ENCODE measurements around the gene TCF4. TPM values are rescaled to one million over a fixed set of nuclear protein-coding genes. Genes with fewer than 3 reads are reported as not detected.
A peak's percentile ranks its signal among the peaks of the same experiment; 100 is the strongest.

Gene TCF4
- polyA plus RNA-seq, 4 donors: 66.7 to 96.7 (median 70.7) TPM

- DNase-seq (ENCODE audit: low read depth in 4 of 4, low spot score in 3 of 4): no peak
Measured at GRCh38 chr18:55587418-55588110, 428 bp downstream of the TCF4 start.

- DNase-seq (ENCODE audit: low read depth in 4 of 4, low spot score in 3 of 4): no peak
Measured at GRCh38 chr18:55585920-55586561, 2.0 kb downstream of the TCF4 start.

- DNase-seq (ENCODE audit: low read depth in 4 of 4, low spot score in 3 of 4): no peak
Measured at GRCh38 chr18:55585065-55585919, 2.7 kb downstream of the TCF4 start.

GRCh38 chr18:55584201-55584600 is 3.8 kb downstream of the TCF4 start:
- DNase-seq (ENCODE audit: low read depth in 4 of 4, low spot score in 3 of 4): no peak

- DNase-seq (ENCODE audit: low read depth in 4 of 4, low spot score in 3 of 4): peak in 1 of 4 donors; percentile 69
Measured at GRCh38 chr18:55582325-55582724, 5.7 kb downstream of the TCF4 start.

- DNase-seq (ENCODE audit: low read depth in 4 of 4, low spot score in 3 of 4): no peak
Measured at GRCh38 chr18:55579501-55580270, 8.3 kb downstream of the TCF4 start.

- no peak for DNase-seq (ENCODE audit: low read depth in 4 of 4, low spot score in 3 of 4)
Measured at GRCh38 chr18:55577812-55578539, 10.0 kb downstream of the TCF4 start.

GRCh38 chr18:55576001-55576400 is 12.0 kb downstream of the TCF4 start:
- DNase-seq (ENCODE audit: low read depth in 4 of 4, low spot score in 3 of 4): no peak

- no peak for DNase-seq (ENCODE audit: low read depth in 4 of 4, low spot score in 3 of 4)
Measured at GRCh38 chr18:55575066-55575465, 12.9 kb downstream of the TCF4 start.

GRCh38 chr18:55573386-55573785 is 14.6 kb downstream of the TCF4 start:
- no peak for DNase-seq (ENCODE audit: low read depth in 4 of 4, low spot score in 3 of 4)

GRCh38 chr18:55570966-55571365 is 17.0 kb downstream of the TCF4 start:
- DNase-seq (ENCODE audit: low read depth in 4 of 4, low spot score in 3 of 4): no peak

GRCh38 chr18:55566456-55566935 is 21.5 kb downstream of the TCF4 start:
- DNase-seq (ENCODE audit: low read depth in 4 of 4, low spot score in 3 of 4): no peak

- DNase-seq (ENCODE audit: low read depth in 4 of 4, low spot score in 3 of 4): no peak
Measured at GRCh38 chr18:55559739-55560138, 28.3 kb downstream of the TCF4 start.

- no peak for DNase-seq (ENCODE audit: low read depth in 4 of 4, low spot score in 3 of 4)
Measured at GRCh38 chr18:55557211-55557610, 30.8 kb downstream of the TCF4 start.

GRCh38 chr18:55555395-55556027 is 32.5 kb downstream of the TCF4 start:
- no peak for DNase-seq (ENCODE audit: low read depth in 4 of 4, low spot score in 3 of 4)

GRCh38 chr18:55552526-55553189 is 35.3 kb downstream of the TCF4 start:
- DNase-seq (ENCODE audit: low read depth in 4 of 4, low spot score in 3 of 4): no peak

- DNase-seq (ENCODE audit: low read depth in 4 of 4, low spot score in 3 of 4): no peak
Measured at GRCh38 chr18:55551227-55551626, 36.8 kb downstream of the TCF4 start.

- DNase-seq (ENCODE audit: low read depth in 4 of 4, low spot score in 3 of 4): no peak
Measured at GRCh38 chr18:55550471-55550870, 37.5 kb downstream of the TCF4 start.

Measured in left renal pelvis (tissue), 4 donors.